ENCODE data around the gene GSX2. TPM values are rescaled to one million over a fixed set of nuclear protein-coding genes. Genes with fewer than 3 reads are reported as not detected.

The GSX2 gene
- total and polyA plus RNA-seq, 2 donors (not counting 1 experiment from before 2014, with no cell fraction given): 0.05 to 0.33 TPM

GRCh38 chr4:54063737-54064316 is 36.1 kb upstream of the GSX2 start:
- Histone ChIP-seq H2AFZ (ENCODE audit: low read length) (no peak overlapping the region), H3K9ac (ENCODE audit: insufficient read depth, low read length) (peak overlapping the region; percentile 98), H3K36me3 (ENCODE audit: control insufficient read depth, insufficient read depth, low read length) (no peaks in the 10 kb centered on the region), H3K79me2 (ENCODE audit: control insufficient read depth, insufficient read depth, low read length) (peaks cover 53% of the 10 kb centered on the region), H3K27me3 (ENCODE audit: control insufficient read depth, insufficient read depth, low read length) (no peaks in the 10 kb centered on the region), H3K27ac (ENCODE audit: insufficient read depth, low read length) (peak overlapping the region; percentile 96), H4K20me1 (ENCODE audit: control insufficient read depth, extremely low read depth, insufficient read depth, low read length) (peaks cover 4% of the 10 kb centered on the region), H3K9me3 (ENCODE audit: control insufficient read depth, insufficient read depth, low read depth, low read length) (no peaks in the 10 kb centered on the region), H3K4me3 (replicated peaks in 1 of 4; ENCODE audit: control extremely low read depth in 1 of 4, insufficient read depth in 1 of 4, low read depth in 3 of 4, low read length in 4 of 4) (peak overlapping the region; percentile 86 to 95 (median 92)), H3K4me2 (ENCODE audit: extremely low read depth, insufficient read depth, low read length) (peak overlapping the region; percentile 77), H3K4me1 (ENCODE audit: control insufficient read depth, extremely low read depth, insufficient read depth, low read length) (peaks cover 16% of the 10 kb centered on the region)
- TF ChIP-seq EZH2 (IDR thresholded peaks at IDR 0.05; ENCODE audit: low read length, missing control alignments) (no peak), CTCF (conservative IDR thresholded peaks at IDR 0.05 in 1 of 2, IDR thresholded peaks at IDR 0.05 in 1 of 2; ENCODE audit: low read depth in 1 of 2, low read length in 2 of 2) (no peak)
- peak in 1 of 2 donors; percentile 36 for DNase-seq (ENCODE audit: low read depth in 2 of 2)

- Histone ChIP-seq H2AFZ (ENCODE audit: low read length) (no peak within 1 kb of the TSS), H3K9ac (ENCODE audit: insufficient read depth, low read length) (peak within 1 kb of the TSS; percentile 98), H3K27ac (ENCODE audit: insufficient read depth, low read length) (peak within 1 kb of the TSS; percentile 96), H3K79me2 (ENCODE audit: control insufficient read depth, insufficient read depth, low read length) (peaks cover 47% of the 10 kb centered on the region), H3K36me3 (ENCODE audit: control insufficient read depth, insufficient read depth, low read length) (no peaks in the 10 kb centered on the region), H3K9me3 (ENCODE audit: control insufficient read depth, insufficient read depth, low read depth, low read length) (no peaks in the 10 kb centered on the region), H3K4me3 (replicated peaks in 1 of 4; ENCODE audit: control extremely low read depth in 1 of 4, insufficient read depth in 1 of 4, low read depth in 3 of 4, low read length in 4 of 4) (peak within 1 kb of the TSS; percentile 86 to 95 (median 92)), H4K20me1 (ENCODE audit: control insufficient read depth, extremely low read depth, insufficient read depth, low read length) (peaks cover 4% of the 10 kb centered on the region), H3K4me2 (ENCODE audit: extremely low read depth, insufficient read depth, low read length) (peak within 1 kb of the TSS; percentile 85), H3K27me3 (ENCODE audit: control insufficient read depth, insufficient read depth, low read length) (no peaks in the 10 kb centered on the region), H3K4me1 (ENCODE audit: control insufficient read depth, extremely low read depth, insufficient read depth, low read length) (peaks cover 16% of the 10 kb centered on the region)
- no peak for TF ChIP-seq EZH2 (IDR thresholded peaks at IDR 0.05; ENCODE audit: low read length, missing control alignments)
- no peak for TF ChIP-seq CTCF (conservative IDR thresholded peaks at IDR 0.05 in 1 of 2, IDR thresholded peaks at IDR 0.05 in 1 of 2; ENCODE audit: low read depth in 1 of 2, low read length in 2 of 2)
- peak; percentile 93 to 94 for DNase-seq (ENCODE audit: low read depth in 2 of 2)
These were observed 35.4 kb upstream of the GSX2 start, which contains the start of gene CHIC2 for GRCh38 chr4:54064317-54065111. Gene CHIC2, minus strand, starts transcription at chr4:54064605. Its CDS starts 305 bp downstream, at chr4:54064300.

GRCh38 chr4:54065282-54066087 is 34.5 kb upstream of the GSX2 start:
- peaks cover 37% of the 10 kb centered on the region for H3K79me2 ChIP-seq (ENCODE audit: control insufficient read depth, insufficient read depth, low read length)
- no peak overlapping the region for H2AFZ ChIP-seq (ENCODE audit: low read length)
- DNase-seq (ENCODE audit: low read depth in 2 of 2): peak in 1 of 2 donors; percentile 35
- H3K9ac ChIP-seq (ENCODE audit: insufficient read depth, low read length): no peak overlapping the region
- H3K36me3 ChIP-seq (ENCODE audit: control insufficient read depth, insufficient read depth, low read length): no peaks in the 10 kb centered on the region
- peak overlapping the region; percentile 69 for H3K27ac ChIP-seq (ENCODE audit: insufficient read depth, low read length)
- TF ChIP-seq CTCF (conservative IDR thresholded peaks at IDR 0.05 in 1 of 2, IDR thresholded peaks at IDR 0.05 in 1 of 2; ENCODE audit: low read depth in 1 of 2, low read length in 2 of 2) (no peak), EZH2 (IDR thresholded peaks at IDR 0.05; ENCODE audit: low read length, missing control alignments) (no peak)
- peaks cover 16% of the 10 kb centered on the region for H3K4me1 ChIP-seq (ENCODE audit: control insufficient read depth, extremely low read depth, insufficient read depth, low read length)
- no peaks in the 10 kb centered on the region for H4K20me1 ChIP-seq (ENCODE audit: control insufficient read depth, extremely low read depth, insufficient read depth, low read length)
- no peaks in the 10 kb centered on the region for H3K9me3 ChIP-seq (ENCODE audit: control insufficient read depth, insufficient read depth, low read depth, low read length)
- H3K27me3 ChIP-seq (ENCODE audit: control insufficient read depth, insufficient read depth, low read length): no peaks in the 10 kb centered on the region
- H3K4me2 ChIP-seq (ENCODE audit: extremely low read depth, insufficient read depth, low read length): peak overlapping the region; percentile 85
- H3K4me3 ChIP-seq (replicated peaks in 1 of 4; ENCODE audit: control extremely low read depth in 1 of 4, insufficient read depth in 1 of 4, low read depth in 3 of 4, low read length in 4 of 4): peak overlapping the region in 3 of 4 experiments; percentile 32 to 86 (median 77)

Measured in fibroblast of lung (primary cell).